Measurements from ENCODE around the gene AKR1A1. TPM values are rescaled to one million over a fixed set of nuclear protein-coding genes. Genes with fewer than 3 reads are reported as not detected.
"Not testable (repeated sequence)": the region's sequence is repeated elsewhere in the genome, so short reads cannot be mapped to it uniquely, and the experiment has no call there.

Gene AKR1A1
- polyA plus RNA-seq, 3 donors, result 219 to 245 (median 219) TPM

DNA sequence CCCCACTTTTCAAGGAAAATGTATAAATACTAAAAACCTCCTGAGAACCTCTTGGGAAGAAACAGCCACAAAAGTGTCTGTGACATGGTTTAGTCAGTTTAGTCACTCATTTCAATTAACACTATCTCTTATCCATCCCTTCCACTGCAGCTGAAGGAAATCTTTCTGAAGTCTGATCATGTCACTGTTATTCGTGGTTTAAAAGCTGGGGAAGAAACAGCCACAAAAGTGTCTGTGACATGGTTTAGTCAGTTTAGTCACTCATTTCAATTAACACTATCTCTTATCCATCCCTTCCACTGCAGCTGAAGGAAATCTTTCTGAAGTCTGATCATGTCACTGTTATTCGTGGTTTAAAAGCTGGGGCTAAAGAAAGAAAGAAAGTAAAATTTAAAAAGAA lies 27.1 kb upstream of the AKR1A1 start:
- H3K9me3 Mint-ChIP-seq; H3K36me3 ChIP-seq (replicated peaks in 1 of 2; ENCODE audit: control insufficient read depth in 1 of 2, insufficient read depth in 2 of 2, low read length in 2 of 2); H3K27ac Mint-ChIP-seq; H3K4me2 ChIP-seq (replicated peaks; ENCODE audit: extremely low read depth, low read length, poor library complexity, severe bottlenecking); H3K36me3 Mint-ChIP-seq; DNase-seq; H3K4me3 Mint-ChIP-seq; H3K4me3 ChIP-seq (replicated peaks in 1 of 3; ENCODE audit: low read depth in 2 of 3, low read length in 3 of 3); H3K9me3 ChIP-seq (replicated peaks in 1 of 2; ENCODE audit: control insufficient read depth in 1 of 2, insufficient read depth in 1 of 2, low read length in 2 of 2); H3K27me3 ChIP-seq (ENCODE audit: control insufficient read depth in 2 of 2, insufficient read depth in 2 of 2, low read length in 2 of 2); H3K27ac ChIP-seq (ENCODE audit: low read depth in 1 of 2, low read length in 2 of 2); intact Hi-C loops (cut with micrococcal nuclease); H2AFZ ChIP-seq (ENCODE audit: insufficient read depth, low read depth, low read length, poor library complexity, severe bottlenecking); H3K9ac ChIP-seq (ENCODE audit: insufficient read depth, low read length, poor library complexity, severe bottlenecking): not testable (repeated sequence)
- H3K79me2 ChIP-seq (ENCODE audit: insufficient read depth, low read length), result peaks cover 29% of the 10 kb centered on the region
- H3K4me1 ChIP-seq (ENCODE audit: control insufficient read depth in 1 of 2, insufficient read depth in 2 of 2, low read length in 2 of 2), result peaks cover 19 to 28% of the 10 kb centered on the region in 2 donors
- H3K27me3 Mint-ChIP-seq (ENCODE audit: low read depth in 3 of 3), result peaks cover 1 to 15% (median 4%) of the 10 kb centered on the region in 3 donors
- peaks cover 16% of the 10 kb centered on the region for H4K20me1 ChIP-seq (ENCODE audit: insufficient read depth, low read length)
- WGBS (ENCODE audit: insufficient coverage), result no CpG with 5 or more reads among the region's 2 CpGs
- H3K4me1 Mint-ChIP-seq, result peaks cover 41% of the 10 kb centered on the region

GRCh38 chr1:45523975-45524374 lies 26.7 kb upstream of the AKR1A1 start:
- Histone ChIP-seq H3K79me2 (ENCODE audit: insufficient read depth, low read length) (peaks cover 24% of the 10 kb centered on the region), H4K20me1 (ENCODE audit: insufficient read depth, low read length) (peaks cover 11% of the 10 kb centered on the region), H3K4me1 (ENCODE audit: control insufficient read depth in 1 of 2, insufficient read depth in 2 of 2, low read length in 2 of 2) (peaks cover 19 to 25% of the 10 kb centered on the region in 2 donors)
- H3K4me3 Mint-ChIP-seq; intact Hi-C loops (cut with micrococcal nuclease); H3K9me3 Mint-ChIP-seq; H3K36me3 Mint-ChIP-seq; H3K27me3 ChIP-seq (ENCODE audit: control insufficient read depth in 2 of 2, insufficient read depth in 2 of 2, low read length in 2 of 2); H3K4me2 ChIP-seq (replicated peaks; ENCODE audit: extremely low read depth, low read length, poor library complexity, severe bottlenecking); H3K36me3 ChIP-seq (replicated peaks in 1 of 2; ENCODE audit: control insufficient read depth in 1 of 2, insufficient read depth in 2 of 2, low read length in 2 of 2); DNase-seq; H3K9me3 ChIP-seq (replicated peaks in 1 of 2; ENCODE audit: control insufficient read depth in 1 of 2, insufficient read depth in 1 of 2, low read length in 2 of 2); H3K9ac ChIP-seq (ENCODE audit: insufficient read depth, low read length, poor library complexity, severe bottlenecking); H2AFZ ChIP-seq (ENCODE audit: insufficient read depth, low read depth, low read length, poor library complexity, severe bottlenecking); H3K4me3 ChIP-seq (replicated peaks in 1 of 3; ENCODE audit: low read depth in 2 of 3, low read length in 3 of 3); H3K27ac ChIP-seq (ENCODE audit: low read depth in 1 of 2, low read length in 2 of 2): not testable (repeated sequence)
- H3K27me3 Mint-ChIP-seq (ENCODE audit: low read depth in 3 of 3), result peaks cover 4 to 18% (median 4%) of the 10 kb centered on the region in 3 donors
- WGBS (ENCODE audit: insufficient coverage), result 85% methylated on average over 4 of the region's 10 CpGs
- peak overlapping the region in 2 of 7 donors; percentile 37 to 75 for H3K27ac Mint-ChIP-seq
- H3K4me1 Mint-ChIP-seq, result peaks cover 37% of the 10 kb centered on the region

GRCh38 chr1:45526135-45526644 lies 24.4 kb upstream of the AKR1A1 start:
- Histone ChIP-seq H3K4me1 (ENCODE audit: control insufficient read depth in 1 of 2, insufficient read depth in 2 of 2, low read length in 2 of 2) (peaks cover 8 to 11% of the 10 kb centered on the region in 2 donors), H3K9me3 (replicated peaks in 1 of 2; ENCODE audit: control insufficient read depth in 1 of 2, insufficient read depth in 1 of 2, low read length in 2 of 2) (no peaks in the 10 kb centered on the region), H2AFZ (ENCODE audit: insufficient read depth, low read depth, low read length, poor library complexity, severe bottlenecking) (no peak overlapping the region), H3K4me3 (replicated peaks in 1 of 3; ENCODE audit: low read depth in 2 of 3, low read length in 3 of 3) (no peak overlapping the region), H3K9ac (ENCODE audit: insufficient read depth, low read length, poor library complexity, severe bottlenecking) (no peak overlapping the region), H4K20me1 (ENCODE audit: insufficient read depth, low read length) (no peaks in the 10 kb centered on the region), H3K79me2 (ENCODE audit: insufficient read depth, low read length) (peaks cover 4% of the 10 kb centered on the region), H3K4me2 (replicated peaks; ENCODE audit: extremely low read depth, low read length, poor library complexity, severe bottlenecking) (no peak overlapping the region), H3K36me3 (replicated peaks in 1 of 2; ENCODE audit: control insufficient read depth in 1 of 2, insufficient read depth in 2 of 2, low read length in 2 of 2) (no peaks in the 10 kb centered on the region), H3K27ac (ENCODE audit: low read depth in 1 of 2, low read length in 2 of 2) (no peak overlapping the region), H3K27me3 (ENCODE audit: control insufficient read depth in 2 of 2, insufficient read depth in 2 of 2, low read length in 2 of 2) (no peaks in the 10 kb centered on the region)
- TF ChIP-seq, protein P1, sequence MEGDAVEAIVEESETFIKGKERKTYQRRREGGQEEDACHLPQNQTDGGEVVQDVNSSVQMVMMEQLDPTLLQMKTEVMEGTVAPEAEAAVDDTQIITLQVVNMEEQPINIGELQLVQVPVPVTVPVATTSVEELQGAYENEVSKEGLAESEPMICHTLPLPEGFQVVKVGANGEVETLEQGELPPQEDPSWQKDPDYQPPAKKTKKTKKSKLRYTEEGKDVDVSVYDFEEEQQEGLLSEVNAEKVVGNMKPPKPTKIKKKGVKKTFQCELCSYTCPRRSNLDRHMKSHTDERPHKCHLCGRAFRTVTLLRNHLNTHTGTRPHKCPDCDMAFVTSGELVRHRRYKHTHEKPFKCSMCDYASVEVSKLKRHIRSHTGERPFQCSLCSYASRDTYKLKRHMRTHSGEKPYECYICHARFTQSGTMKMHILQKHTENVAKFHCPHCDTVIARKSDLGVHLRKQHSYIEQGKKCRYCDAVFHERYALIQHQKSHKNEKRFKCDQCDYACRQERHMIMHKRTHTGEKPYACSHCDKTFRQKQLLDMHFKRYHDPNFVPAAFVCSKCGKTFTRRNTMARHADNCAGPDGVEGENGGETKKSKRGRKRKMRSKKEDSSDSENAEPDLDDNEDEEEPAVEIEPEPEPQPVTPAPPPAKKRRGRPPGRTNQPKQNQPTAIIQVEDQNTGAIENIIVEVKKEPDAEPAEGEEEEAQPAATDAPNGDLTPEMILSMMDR (IDR thresholded peaks at IDR 0.05), result no peak
- intact Hi-C loops (cut with micrococcal nuclease), result no loop called here
- Mint-ChIP-seq H3K27ac (no peak overlapping the region), H3K36me3 (no peaks in the 10 kb centered on the region), H3K27me3 (ENCODE audit: low read depth in 3 of 3) (peaks cover 4 to 16% (median 4%) of the 10 kb centered on the region in 3 donors), H3K9me3 (peaks cover 0 to 4% (median 0%) of the 10 kb centered on the region in 7 donors), H3K4me3 (no peak overlapping the region), H3K4me1 (peaks cover 22% of the 10 kb centered on the region)
- no peak for DNase-seq
- WGBS (ENCODE audit: insufficient coverage), result no CpG with 5 or more reads among the region's 1 CpG
